Epithelial cell of esophagus (primary cell): ENCODE measurements around the gene TSFM.

Source experiments
- DNase-seq: peaks from one replicate; pipeline ENCODE4 v3.0.0; 2010; ENCODE audit warnings: low read depth
- H3K4me3 ChIP-seq: 2 replicates; pipeline ENCODE4 v1.5.1; 2011; ENCODE audit warnings: mild to moderate bottlenecking, low read length, control low read depth
- TF ChIP-seq, protein P1 (sequence below): IDR thresholded peaks from 2 replicates; pipeline ENCODE4 v1.5.1; 2011; ENCODE audit warnings: low read depth, mild to moderate bottlenecking, low read length, control low read depth, inconsistent platforms; ENCODE audit not compliant: insufficient read depth; ENCODE audit errors: missing control alignments

Gene TSFM

DNA sequence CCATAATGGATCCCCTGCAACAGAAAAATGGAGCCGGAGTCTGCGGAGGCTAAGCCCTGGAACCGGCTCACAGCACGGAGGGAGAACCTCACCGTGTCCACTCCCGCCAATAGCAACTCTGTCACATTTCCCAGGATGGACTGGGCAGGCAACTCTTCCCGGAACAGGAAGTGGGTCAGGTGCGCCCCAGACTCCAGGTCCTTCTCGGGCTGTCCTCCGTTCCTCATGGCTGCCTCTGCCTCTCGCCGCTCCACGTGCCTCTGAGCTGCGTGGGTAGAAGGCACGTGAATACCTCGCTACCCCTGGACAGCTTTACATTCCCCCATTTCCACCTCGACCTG is 18.0 kb upstream of the TSFM start:
- peak overlapping the region; percentile 53 for H3K4me3 ChIP-seq
- DNase-seq = no peak

DNA sequence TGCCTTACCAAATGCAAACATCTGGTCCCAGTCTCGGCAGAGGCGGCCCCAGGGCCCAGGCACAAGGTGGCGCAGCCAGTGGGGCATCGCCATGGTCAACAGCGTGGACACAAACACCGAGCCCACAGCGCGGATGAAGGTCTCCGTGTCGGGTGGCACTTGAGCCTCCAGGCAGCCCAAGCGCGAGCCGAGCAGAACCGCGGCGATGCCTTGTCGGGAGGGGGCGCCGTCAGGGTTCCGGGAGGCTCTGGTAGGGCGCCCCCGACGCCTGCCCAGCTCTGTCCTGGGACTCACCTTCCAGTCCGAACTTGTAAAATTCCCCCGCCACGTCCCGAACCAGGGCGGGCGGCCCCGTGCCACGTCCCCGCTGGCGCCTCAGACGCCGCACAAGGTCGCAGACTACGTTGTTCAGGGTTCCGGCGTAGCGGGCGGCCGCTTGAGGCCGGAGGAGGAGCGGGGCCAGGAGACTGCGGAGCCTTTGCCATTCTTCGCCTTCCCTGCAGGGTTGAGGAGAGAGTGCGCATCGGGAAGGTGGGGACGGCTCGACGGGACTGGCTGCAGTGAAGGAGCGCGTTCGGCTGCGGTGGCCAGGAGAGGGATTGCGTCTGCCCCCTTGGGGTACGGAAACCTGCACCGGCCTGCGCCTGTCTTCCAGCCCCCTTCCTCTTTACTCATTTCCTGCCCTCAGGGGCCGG is 17.4 kb upstream of the TSFM start:
- peak overlapping the region; percentile 53 for H3K4me3 ChIP-seq
- DNase-seq = peak; percentile 86
- TF ChIP-seq, protein P1, sequence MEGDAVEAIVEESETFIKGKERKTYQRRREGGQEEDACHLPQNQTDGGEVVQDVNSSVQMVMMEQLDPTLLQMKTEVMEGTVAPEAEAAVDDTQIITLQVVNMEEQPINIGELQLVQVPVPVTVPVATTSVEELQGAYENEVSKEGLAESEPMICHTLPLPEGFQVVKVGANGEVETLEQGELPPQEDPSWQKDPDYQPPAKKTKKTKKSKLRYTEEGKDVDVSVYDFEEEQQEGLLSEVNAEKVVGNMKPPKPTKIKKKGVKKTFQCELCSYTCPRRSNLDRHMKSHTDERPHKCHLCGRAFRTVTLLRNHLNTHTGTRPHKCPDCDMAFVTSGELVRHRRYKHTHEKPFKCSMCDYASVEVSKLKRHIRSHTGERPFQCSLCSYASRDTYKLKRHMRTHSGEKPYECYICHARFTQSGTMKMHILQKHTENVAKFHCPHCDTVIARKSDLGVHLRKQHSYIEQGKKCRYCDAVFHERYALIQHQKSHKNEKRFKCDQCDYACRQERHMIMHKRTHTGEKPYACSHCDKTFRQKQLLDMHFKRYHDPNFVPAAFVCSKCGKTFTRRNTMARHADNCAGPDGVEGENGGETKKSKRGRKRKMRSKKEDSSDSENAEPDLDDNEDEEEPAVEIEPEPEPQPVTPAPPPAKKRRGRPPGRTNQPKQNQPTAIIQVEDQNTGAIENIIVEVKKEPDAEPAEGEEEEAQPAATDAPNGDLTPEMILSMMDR = peak; percentile 31

More for the DNA sequence above, 18.0 kb upstream of the TSFM start:
- TF ChIP-seq, protein P1 = no peak

DNA sequence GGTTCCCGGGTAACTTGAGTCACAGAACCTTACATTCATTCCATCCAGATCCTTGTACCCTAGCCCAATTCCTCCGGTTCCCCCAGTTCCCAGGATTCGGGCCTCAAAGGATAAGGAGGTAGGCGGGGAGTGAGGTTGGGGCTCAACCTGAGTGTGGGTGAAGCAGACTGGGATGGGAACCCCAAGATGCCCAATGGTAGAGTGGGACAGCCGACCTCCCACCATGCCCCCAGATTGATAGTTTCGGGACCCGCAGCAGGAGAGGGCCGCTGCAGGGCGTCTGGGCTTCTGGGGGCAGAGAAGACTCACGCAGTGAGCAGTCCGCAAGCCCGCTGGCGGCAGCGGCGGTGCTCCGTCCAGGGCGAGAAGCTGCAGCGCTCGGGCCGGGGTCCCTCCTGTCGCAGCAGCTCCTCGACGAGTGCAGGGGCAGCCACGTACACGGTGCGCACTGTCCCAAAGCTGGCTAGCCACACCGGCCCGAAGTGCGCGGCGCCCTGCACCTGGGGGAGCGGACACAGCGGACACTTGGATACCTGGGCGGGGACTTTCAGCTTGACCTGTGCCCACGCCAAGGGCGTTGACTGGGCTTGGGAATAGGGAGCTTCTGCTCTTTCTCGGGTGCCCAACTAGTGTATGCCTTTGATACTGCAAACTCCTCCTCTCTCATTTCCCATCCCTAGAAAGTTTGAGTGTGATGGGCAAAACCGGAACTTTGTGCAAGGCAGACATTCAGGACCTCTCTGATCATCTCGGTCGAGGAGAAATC is 16.7 kb upstream of the TSFM start:
- DNase-seq = peak; percentile 24
- TF ChIP-seq, protein P1 = no peak
- H3K4me3 ChIP-seq = peak overlapping the region; percentile 53

DNA sequence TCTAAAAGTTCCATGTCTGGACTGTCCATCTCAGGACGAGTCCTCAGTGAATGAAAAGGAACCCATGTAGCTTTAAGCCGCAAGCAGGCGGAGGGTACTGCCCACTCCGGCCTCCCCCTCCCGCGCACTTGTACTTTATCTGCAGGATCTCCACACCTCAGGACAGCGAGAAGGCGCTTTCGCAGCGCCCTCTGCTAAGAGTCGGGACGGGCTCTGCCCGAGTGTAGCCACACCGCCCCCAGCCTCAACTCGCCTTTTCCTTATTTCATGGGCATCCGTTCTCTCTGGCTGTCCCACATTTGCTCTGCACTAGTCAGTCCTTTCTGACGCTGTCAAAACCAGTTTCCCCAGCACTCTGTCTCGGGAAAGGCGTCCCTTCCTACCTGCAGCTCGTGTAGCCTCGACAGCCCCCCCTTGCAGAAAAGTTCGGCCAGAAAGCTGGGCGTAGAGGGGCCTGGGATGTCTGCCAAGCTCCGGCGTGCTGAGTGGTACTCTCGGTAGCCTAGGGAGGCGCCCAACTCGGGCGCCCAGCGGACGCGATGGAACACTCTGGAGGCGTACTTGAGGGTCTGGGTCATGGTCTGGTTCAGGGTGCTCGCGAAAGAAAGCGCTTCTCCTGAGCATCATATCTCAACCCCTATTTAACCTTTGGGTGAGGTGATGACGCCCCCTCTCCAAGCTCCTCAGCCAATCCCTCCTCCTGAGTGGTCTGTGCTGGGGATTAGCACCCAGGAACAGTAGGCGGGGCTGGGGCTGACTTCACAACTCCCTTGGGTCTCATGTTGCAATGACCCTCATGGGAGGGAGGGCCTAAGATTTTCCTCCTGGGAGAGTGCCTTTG is 15.9 kb upstream of the TSFM start, which contains the start of gene CYP27B1:
Gene CYP27B1, minus strand, starts transcription at position 615 of the 841 bp plus-strand sequence. Its CDS starts 37 bp downstream, at position 578.
- H3K4me3 ChIP-seq = peak within 1 kb of the TSS; percentile 53
- TF ChIP-seq, protein P1 = no peak
- peak; percentile 78 for DNase-seq

DNA sequence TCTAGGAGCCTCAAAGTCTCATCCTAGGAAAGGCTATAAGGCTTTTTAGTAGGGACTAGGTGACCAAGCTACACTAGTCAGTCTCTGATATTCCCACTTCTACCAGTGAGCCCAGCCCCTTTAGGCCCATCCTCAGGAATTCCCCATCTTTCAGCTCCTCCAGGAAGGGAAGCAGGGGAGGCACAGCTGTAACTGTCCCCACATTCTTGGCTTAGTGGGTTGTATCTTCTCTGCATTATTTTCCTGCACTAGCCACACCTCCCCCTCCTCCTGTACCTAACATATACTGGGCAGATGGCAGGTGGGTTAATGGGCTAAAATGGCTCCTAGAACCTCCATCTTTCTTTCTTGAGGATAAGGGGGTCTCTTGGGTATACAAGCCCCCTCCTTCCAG is 15.3 kb upstream of the TSFM start:
- DNase-seq = no peak
- no peak overlapping the region for H3K4me3 ChIP-seq
- TF ChIP-seq, protein P1 = no peak

DNA sequence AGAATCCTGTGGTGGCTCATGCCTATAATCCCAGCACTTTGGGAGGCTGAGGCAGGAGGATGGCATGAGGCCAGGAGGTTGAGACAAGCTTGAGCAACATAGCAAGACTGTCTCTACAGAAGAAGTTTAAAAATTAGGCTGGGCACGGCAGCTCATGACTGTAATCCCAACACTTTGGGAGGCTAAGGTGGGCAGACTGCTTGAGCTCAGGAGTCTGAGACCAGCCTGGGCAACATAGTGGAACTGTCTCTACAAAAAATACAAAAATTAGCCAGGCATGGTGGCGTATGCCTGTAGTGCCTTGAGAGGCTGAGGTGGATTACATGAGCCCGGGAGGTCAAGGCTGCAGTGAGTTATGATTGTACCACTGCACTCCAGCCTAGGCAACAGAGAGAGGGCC is 14.7 kb upstream of the TSFM start:
- TF ChIP-seq, protein P1 = no peak
- no peak overlapping the region for H3K4me3 ChIP-seq
- DNase-seq = no peak
